DOHH2 (cell line): ENCODE data around the gene ZNF248.

ENCODE experiments used
- EZH2phosphoT487 ChIP-seq: fragments of 200-600 bp; sonication (generic); IDR thresholded peaks from 2 replicates; pipeline ENCODE4 v1.6.1; 2017; ENCODE audit warnings: borderline replicate concordance, mild to moderate bottlenecking, antibody characterized with exemption, low read length, moderate library complexity, mixed read lengths
- TF ChIP-seq, protein P1 (sequence below): fragments of 200-600 bp; sonication (generic); IDR thresholded peaks from one replicate; pipeline ENCODE4 v1.5.1; 2014; ENCODE audit warnings: antibody characterized with exemption, mild to moderate bottlenecking, low read depth, low read length; ENCODE audit not compliant: poor library complexity, severe bottlenecking

DNA sequence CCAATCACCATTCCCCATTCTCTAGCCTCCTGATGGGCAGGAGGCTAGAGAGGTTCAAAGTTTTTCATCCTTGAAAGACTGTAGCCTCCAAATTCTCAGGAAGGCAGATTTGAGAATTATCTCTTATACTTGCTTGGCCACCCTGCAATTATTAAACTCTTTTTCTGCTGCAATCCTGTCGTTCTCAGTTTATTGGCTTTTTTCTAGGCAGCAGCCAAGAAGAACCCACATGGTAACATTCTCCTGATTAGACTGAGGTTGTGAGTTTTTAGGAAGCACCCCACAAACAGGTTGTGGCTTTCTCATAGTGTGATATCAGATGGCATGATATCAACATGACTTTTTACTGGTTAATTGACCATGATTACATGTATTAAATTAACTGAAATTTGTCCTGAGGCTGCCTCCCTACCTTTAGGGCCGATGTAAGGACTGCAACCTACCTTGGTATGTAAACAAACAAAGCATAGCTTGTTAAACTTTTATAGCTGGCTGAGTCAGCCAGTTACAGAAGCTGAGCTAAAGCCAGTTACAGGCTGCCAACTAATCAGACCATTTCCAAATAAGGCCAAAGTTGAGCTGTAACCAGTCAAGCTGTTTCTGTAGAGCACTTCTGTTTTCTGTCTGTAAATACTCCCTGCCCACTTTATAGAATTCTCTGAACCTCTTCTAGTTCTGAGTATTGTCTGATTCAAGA lies 3.2 kb upstream of the ZNF248 start:
- TF ChIP-seq, protein P1, sequence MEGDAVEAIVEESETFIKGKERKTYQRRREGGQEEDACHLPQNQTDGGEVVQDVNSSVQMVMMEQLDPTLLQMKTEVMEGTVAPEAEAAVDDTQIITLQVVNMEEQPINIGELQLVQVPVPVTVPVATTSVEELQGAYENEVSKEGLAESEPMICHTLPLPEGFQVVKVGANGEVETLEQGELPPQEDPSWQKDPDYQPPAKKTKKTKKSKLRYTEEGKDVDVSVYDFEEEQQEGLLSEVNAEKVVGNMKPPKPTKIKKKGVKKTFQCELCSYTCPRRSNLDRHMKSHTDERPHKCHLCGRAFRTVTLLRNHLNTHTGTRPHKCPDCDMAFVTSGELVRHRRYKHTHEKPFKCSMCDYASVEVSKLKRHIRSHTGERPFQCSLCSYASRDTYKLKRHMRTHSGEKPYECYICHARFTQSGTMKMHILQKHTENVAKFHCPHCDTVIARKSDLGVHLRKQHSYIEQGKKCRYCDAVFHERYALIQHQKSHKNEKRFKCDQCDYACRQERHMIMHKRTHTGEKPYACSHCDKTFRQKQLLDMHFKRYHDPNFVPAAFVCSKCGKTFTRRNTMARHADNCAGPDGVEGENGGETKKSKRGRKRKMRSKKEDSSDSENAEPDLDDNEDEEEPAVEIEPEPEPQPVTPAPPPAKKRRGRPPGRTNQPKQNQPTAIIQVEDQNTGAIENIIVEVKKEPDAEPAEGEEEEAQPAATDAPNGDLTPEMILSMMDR = no peak
- no peak for TF ChIP-seq EZH2phosphoT487
